H9 (cell line): ENCODE results near the gene CABCOCO1. TPM values are rescaled to one million over a fixed set of nuclear protein-coding genes. Genes with fewer than 3 reads are reported as not detected.

ENCODE experiments used
- DNase-seq: peaks from one replicate; pipeline ENCODE4 v3.0.0-alpha.2; 2017
- H2AFZ ChIP-seq: one replicate; pipeline ENCODE4 v1.6.1; 2013; ENCODE audit warnings: mild to moderate bottlenecking, low read length, control low read depth, moderate library complexity
- H2AK5ac ChIP-seq: 2 replicates; pipeline ENCODE4 v1.6.1; 2013; ENCODE audit warnings: low read length, control low read depth, mixed read lengths; ENCODE audit not compliant: insufficient read length
- H2BK120ac ChIP-seq: one replicate; pipeline ENCODE4 v1.6.1; 2013; ENCODE audit warnings: low read depth, mild to moderate bottlenecking, low read length, control low read depth, inconsistent platforms; ENCODE audit not compliant: poor library complexity, severe bottlenecking
- H2BK12ac ChIP-seq: 2 replicates; pipeline ENCODE4 v1.6.1; 2013; ENCODE audit warnings: low read length, control low read depth, mixed read lengths, low read depth; ENCODE audit not compliant: insufficient read length
- H2BK15ac ChIP-seq: 2 replicates; pipeline ENCODE4 v1.6.1; 2013; ENCODE audit warnings: low read depth, low read length, control low read depth
- H2BK20ac ChIP-seq: one replicate; pipeline ENCODE4 v1.6.1; 2013; ENCODE audit warnings: low read depth, mild to moderate bottlenecking, low read length, control low read depth, inconsistent platforms; ENCODE audit not compliant: poor library complexity, severe bottlenecking
- H2BK5ac ChIP-seq: 2 replicates; pipeline ENCODE4 v1.6.1; 2013; ENCODE audit warnings: low read length, control low read depth, mixed read lengths; ENCODE audit not compliant: insufficient read length
- H3K14ac ChIP-seq: 2 replicates; pipeline ENCODE4 v1.6.1; 2013; ENCODE audit warnings: low read length, control low read depth; ENCODE audit not compliant: insufficient read depth
- H3K18ac ChIP-seq: 2 replicates; pipeline ENCODE4 v1.6.1; 2013; ENCODE audit warnings: low read depth, mild to moderate bottlenecking, mixed read lengths, low read length, control low read depth; ENCODE audit not compliant: insufficient read length
- H3K23ac ChIP-seq: 2 replicates; pipeline ENCODE4 v1.6.1; 2013; ENCODE audit warnings: low read length, control low read depth, mixed read lengths, low read depth; ENCODE audit not compliant: insufficient read length
- H3K23me2 ChIP-seq: 2 replicates; pipeline ENCODE4 v1.6.1; 2013; ENCODE audit warnings: low read depth, mild to moderate bottlenecking, mixed read lengths, low read length, control low read depth; ENCODE audit not compliant: insufficient read length, poor library complexity, severe bottlenecking
- H3K27ac ChIP-seq: 2 replicates; pipeline ENCODE4 v1.5.1; 2013; ENCODE audit warnings: low read length, control low read depth, mixed read lengths, low read depth; ENCODE audit not compliant: insufficient read length
- H3K27me3 ChIP-seq: 2 replicates; pipeline ENCODE4 v1.6.1; 2013; ENCODE audit warnings: low read length, control low read depth, inconsistent platforms; ENCODE audit not compliant: insufficient read depth
- H3K4ac ChIP-seq: 2 replicates; pipeline ENCODE4 v1.6.1; 2013; ENCODE audit warnings: low read depth, mild to moderate bottlenecking, control low read depth, inconsistent platforms, low read length, moderate library complexity
- H3K4me1 ChIP-seq: 2 replicates; pipeline ENCODE4 v1.6.1; 2013; ENCODE audit warnings: low read length, control low read depth, inconsistent platforms; ENCODE audit not compliant: insufficient read depth
- H3K4me2 ChIP-seq: 2 replicates; pipeline ENCODE4 v1.6.1; 2013; ENCODE audit warnings: low read length, control low read depth, mixed read lengths; ENCODE audit not compliant: insufficient read length, insufficient read depth
- H3K56ac ChIP-seq: 2 replicates; pipeline ENCODE4 v1.6.1; 2013; ENCODE audit warnings: low read depth, mild to moderate bottlenecking, mixed read lengths, low read length, control low read depth; ENCODE audit not compliant: insufficient read length
- H3K79me1 ChIP-seq: 2 replicates; pipeline ENCODE4 v1.6.1; 2013; ENCODE audit warnings: low read depth, mild to moderate bottlenecking, moderate library complexity, low read length, control low read depth, inconsistent platforms; ENCODE audit not compliant: insufficient read depth, poor library complexity, severe bottlenecking
- H3K79me2 ChIP-seq: 2 replicates; pipeline ENCODE4 v1.6.1; 2013; ENCODE audit warnings: low read length, control low read depth, inconsistent platforms; ENCODE audit not compliant: insufficient read depth
- H3K9ac ChIP-seq: 2 replicates; pipeline ENCODE4 v1.6.1; 2013; ENCODE audit warnings: low read length, control low read depth, mixed read lengths; ENCODE audit not compliant: insufficient read length; ENCODE audit errors: extremely low read depth
- H3K9me3 ChIP-seq: one replicate; pipeline ENCODE4 v1.6.1; 2013; ENCODE audit warnings: low read depth, low read length, inconsistent platforms; ENCODE audit not compliant: control insufficient read depth
- H3T11ph ChIP-seq: one replicate; pipeline ENCODE4 v1.6.1; 2013; ENCODE audit warnings: mild to moderate bottlenecking, low read length, control low read depth, inconsistent platforms
- H4K20me1 ChIP-seq: one replicate; pipeline ENCODE4 v1.6.1; 2013; ENCODE audit not compliant: control insufficient read depth, insufficient read length, insufficient read depth
- H4K5ac ChIP-seq: 2 replicates; pipeline ENCODE4 v1.6.1; 2013; ENCODE audit warnings: low read depth, mild to moderate bottlenecking, mixed read lengths, low read length, control low read depth; ENCODE audit not compliant: insufficient read length
- H4K8ac ChIP-seq: replicated peaks from 2 replicates; pipeline ENCODE4 v1.6.1; 2013; ENCODE audit warnings: low read length, control low read depth, mixed read lengths, low read depth; ENCODE audit not compliant: insufficient read length
- H4K91ac ChIP-seq: 2 replicates; pipeline ENCODE4 v1.6.1; 2013; ENCODE audit warnings: low read depth, mild to moderate bottlenecking, moderate library complexity, mixed read lengths, low read length, control low read depth; ENCODE audit not compliant: insufficient read length
- H3K27ac Mint-ChIP-seq, 3 experiments: 2 replicates in 2 of 3; 3 replicates in 1 of 3; pipeline ENCODE4 v1.8.0; 2020 to 2021; ENCODE audit warnings: mixed read lengths in 3 of 3, mild to moderate bottlenecking in 1 of 3, moderate library complexity in 1 of 3
- H3K27me3 Mint-ChIP-seq: 2 replicates; pipeline ENCODE4 v1.8.0; 2021; ENCODE audit warnings: low read depth, mild to moderate bottlenecking, moderate library complexity, mixed read lengths
- H3K36me3 Mint-ChIP-seq, 3 experiments: 2 replicates in 2 of 3; 3 replicates in 1 of 3; pipeline ENCODE4 v1.8.0; 2020 to 2021; ENCODE audit warnings: low read depth in 3 of 3, mixed read lengths in 3 of 3; ENCODE audit not compliant: insufficient read depth in 1 of 3
- H3K4me1 Mint-ChIP-seq, 2 experiments: 2 replicates each; pipeline ENCODE4 v1.8.0; 2020; ENCODE audit warnings: mixed read lengths in 2 of 2
- H3K4me3 Mint-ChIP-seq, 2 experiments: 2 replicates in 1 of 2; 3 replicates in 1 of 2; pipeline ENCODE4 v1.8.0; 2020 to 2021; ENCODE audit warnings: mild to moderate bottlenecking in 2 of 2, mixed read lengths in 2 of 2, moderate library complexity in 1 of 2
- H3K9me3 Mint-ChIP-seq, 2 experiments: 2 replicates in 1 of 2; 3 replicates in 1 of 2; pipeline ENCODE4 v1.8.0; 2020; ENCODE audit warnings: mild to moderate bottlenecking in 2 of 2, mixed read lengths in 2 of 2, moderate library complexity in 1 of 2
- CTCF ChIP-seq: fragments of 200-600 bp; sonication (generic); conservative IDR thresholded peaks from 3 replicates; pipeline ENCODE4 v1.8.0; 2021; ENCODE audit warnings: antibody characterized with exemption, mild to moderate bottlenecking
- WGBS: extraction: QIAGEN DNeasy Blood & Tissue Kit; methylation state at CpG from one replicate; pipeline ENCODE4 v1.1.7; 2013; ENCODE audit warnings: missing lambda C conversion rate, low lambda C conversion rate, mixed read lengths; ENCODE audit not compliant: insufficient read length; ENCODE audit errors: extremely low coverage; 5-methylcytosine and 5-hydroxymethylcytosine counted together
- total RNA-seq: library from RNA; stranded (reverse); gene quantifications from 2 replicates; pipeline ENCODE4 v1.2.1, GENCODE V29; 2021

CABCOCO1 gene
- total RNA-seq, 1 experiment from 2014 or later, result not detected

GRCh38 chr10:61757525-61758397 lies 95.0 kb downstream of the CABCOCO1 start:
- Mint-ChIP-seq H3K4me3 (no peak overlapping the region; a peak in 1 of 5 replicates), H3K27ac (peak overlapping the region in 1 of 3 experiments; percentile 4; a peak in 3 of 7 replicates), H3K9me3 (no peaks in the 10 kb centered on the region), H3K27me3 (no peaks in the 10 kb centered on the region), H3K36me3 (no peaks in the 10 kb centered on the region), H3K4me1 (peaks cover 21 to 26% of the 10 kb centered on the region in 2 experiments)
- DNase-seq, result no peak
- Histone ChIP-seq H3K9me3 (no peaks in the 10 kb centered on the region), H4K8ac (no peak overlapping the region), H3K23me2 (no peaks in the 10 kb centered on the region), H3K4ac (no peak overlapping the region), H4K20me1 (no peaks in the 10 kb centered on the region), H3K79me2 (no peaks in the 10 kb centered on the region), H3K4me1 (no peaks in the 10 kb centered on the region; the same call in 1 of the 2 replicates), H2AFZ (no peak overlapping the region), H3K14ac (no peak overlapping the region), H2BK20ac (no peak overlapping the region), H3K18ac (no peak overlapping the region), H2BK120ac (peak overlapping the region; percentile 48), H2BK12ac (no peak overlapping the region), H3K79me1 (no peaks in the 10 kb centered on the region), H4K91ac (no peak overlapping the region), H4K5ac (no peak overlapping the region), H3K4me2 (no peak overlapping the region), H2BK5ac (no peak overlapping the region), H3K9ac (no peak overlapping the region), H3K27me3 (no peaks in the 10 kb centered on the region), H3K23ac (no peak overlapping the region), H2BK15ac (no peak overlapping the region), H2AK5ac (no peak overlapping the region), H3K27ac (no peak overlapping the region), H3K56ac (no peak overlapping the region), H3T11ph (no peak overlapping the region)
- WGBS, result 100% methylated on average over 1 of the region's 2 CpGs
- TF ChIP-seq CTCF, result no peak
